ENCODE measurements around the gene CFAP46. TPM values are rescaled to one million over a fixed set of nuclear protein-coding genes. Genes with fewer than 3 reads are reported as not detected.

Gene CFAP46
- total RNA-seq, 3 donors from 2014 or later (not counting 1 experiment from before 2014, with no cell fraction given), result 0.35 TPM; not detected in 2

DNA sequence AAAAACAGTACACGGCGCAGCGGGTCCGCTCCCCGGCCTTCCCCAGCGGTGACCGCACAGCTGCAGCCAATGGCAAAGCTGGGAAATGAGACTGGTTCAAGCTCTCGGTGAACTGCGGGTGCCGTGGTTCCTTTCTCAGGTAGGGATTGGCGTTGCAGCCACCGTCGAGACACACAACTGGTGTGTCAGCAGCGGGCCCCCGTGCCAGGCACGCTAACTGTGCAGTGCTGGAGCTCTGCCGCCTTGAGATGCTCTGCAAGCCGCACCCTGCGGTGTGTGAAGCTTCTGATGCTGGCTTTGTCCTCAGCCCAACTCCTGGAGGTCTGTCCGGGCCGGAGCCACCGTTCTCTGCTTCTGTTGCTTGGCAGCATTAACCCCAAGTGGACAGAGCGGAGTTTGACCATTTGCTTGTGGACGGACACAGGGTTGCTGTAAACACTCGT is 135.8 kb downstream of the CFAP46 start:
- no peak overlapping the region for H3K27ac Mint-ChIP-seq
- H3K27me3 Mint-ChIP-seq (ENCODE audit: low read depth in 2 of 2), result no peaks in the 10 kb centered on the region
- no peaks in the 10 kb centered on the region for H3K36me3 Mint-ChIP-seq
- DNase-seq, result no peak
- H3K4me1 ChIP-seq (ENCODE audit: control insufficient read depth, insufficient read depth, low read length), result no peaks in the 10 kb centered on the region
- no peak overlapping the region for H3K4me3 ChIP-seq (ENCODE audit: low read length)
- H3K9me3 ChIP-seq (ENCODE audit: control insufficient read depth, insufficient read depth, low read length), result peaks cover 4% of the 10 kb centered on the region
- no peaks in the 10 kb centered on the region for H3K36me3 ChIP-seq (ENCODE audit: control insufficient read depth, insufficient read depth, low read length)
- no peaks in the 10 kb centered on the region for H3K27me3 ChIP-seq (ENCODE audit: control insufficient read depth, insufficient read depth, low read length)
- TF ChIP-seq CTCF (IDR thresholded peaks at IDR 0.05), result no peak
- 89% methylated on average over 25 of the region's 25 CpGs for WGBS (ENCODE audit: insufficient coverage)
- no peak overlapping the region for H3K27ac ChIP-seq (ENCODE audit: low read length)
- H3K4me3 Mint-ChIP-seq, result no peak overlapping the region
- intact Hi-C loops (cut with micrococcal nuclease), result no loop called here
- H3K4me1 Mint-ChIP-seq, result no peaks in the 10 kb centered on the region
- H3K9me3 Mint-ChIP-seq, result no peaks in the 10 kb centered on the region
- no peak for ATAC-seq

- no peaks in the 10 kb centered on the region for H3K9me3 Mint-ChIP-seq
- no peaks in the 10 kb centered on the region for H3K4me1 Mint-ChIP-seq
- no peak for DNase-seq
Measured at GRCh38 chr10:132806110-132806509, 136.3 kb downstream of the CFAP46 start.

DNA sequence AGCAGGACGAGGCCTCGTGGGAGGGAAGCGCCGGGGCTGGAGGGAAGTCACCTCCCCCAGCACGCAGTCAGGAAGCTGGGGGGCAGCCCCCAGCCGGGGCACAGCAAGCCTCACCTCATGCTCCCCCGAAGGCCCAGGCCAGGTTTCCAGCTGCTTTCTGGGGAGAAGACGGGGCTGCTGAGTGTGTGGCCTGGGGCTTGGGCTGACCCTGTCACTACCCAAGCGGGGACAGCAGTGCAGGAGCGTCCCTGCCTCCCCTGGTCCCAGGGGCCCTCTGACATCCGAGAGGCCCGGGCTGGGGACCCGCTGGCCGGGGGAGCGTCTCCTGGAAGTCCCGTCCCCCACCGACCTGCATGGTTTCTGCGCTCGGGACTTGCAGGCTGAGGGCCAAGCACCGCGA is 136.8 kb downstream of the CFAP46 start:
- DNase-seq, result no peak
- H3K4me3 ChIP-seq (ENCODE audit: low read length), result no peak overlapping the region
- intact Hi-C loops (cut with micrococcal nuclease), result no loop called here
- peaks cover 4% of the 10 kb centered on the region for H3K9me3 ChIP-seq (ENCODE audit: control insufficient read depth, insufficient read depth, low read length)
- H3K27ac ChIP-seq (ENCODE audit: low read length), result no peak overlapping the region
- 61% methylated on average over 21 of the region's 21 CpGs for WGBS (ENCODE audit: insufficient coverage)
- H3K27me3 Mint-ChIP-seq (ENCODE audit: low read depth in 2 of 2), result no peaks in the 10 kb centered on the region
- no peak overlapping the region for H3K27ac Mint-ChIP-seq
- H3K9me3 Mint-ChIP-seq, result no peaks in the 10 kb centered on the region
- ATAC-seq, result peak in 1 of 3 donors; percentile 8
- no peaks in the 10 kb centered on the region for H3K4me1 ChIP-seq (ENCODE audit: control insufficient read depth, insufficient read depth, low read length)
- no peaks in the 10 kb centered on the region for H3K36me3 ChIP-seq (ENCODE audit: control insufficient read depth, insufficient read depth, low read length)
- no peak overlapping the region for H3K4me3 Mint-ChIP-seq
- H3K36me3 Mint-ChIP-seq, result no peaks in the 10 kb centered on the region
- no peaks in the 10 kb centered on the region for H3K4me1 Mint-ChIP-seq
- TF ChIP-seq CTCF (IDR thresholded peaks at IDR 0.05), result no peak
- H3K27me3 ChIP-seq (ENCODE audit: control insufficient read depth, insufficient read depth, low read length), result no peaks in the 10 kb centered on the region

More at GRCh38 chr10:132806110-132806509, 136.3 kb downstream of the CFAP46 start:
- H3K9me3 ChIP-seq (ENCODE audit: control insufficient read depth, insufficient read depth, low read length), result peaks cover 4% of the 10 kb centered on the region
- H3K4me3 ChIP-seq (ENCODE audit: low read length), result no peak overlapping the region
- intact Hi-C loops (cut with micrococcal nuclease), result no loop called here
- H3K4me3 Mint-ChIP-seq, result no peak overlapping the region
- H3K27me3 Mint-ChIP-seq (ENCODE audit: low read depth in 2 of 2), result no peaks in the 10 kb centered on the region
- no peaks in the 10 kb centered on the region for H3K36me3 ChIP-seq (ENCODE audit: control insufficient read depth, insufficient read depth, low read length)
- whole genome bisulfite sequencing (ENCODE audit: insufficient coverage), result 93% methylated on average over 7 of the region's 7 CpGs
- no peak overlapping the region for H3K27ac Mint-ChIP-seq
- TF ChIP-seq CTCF (IDR thresholded peaks at IDR 0.05), result no peak
- H3K27me3 ChIP-seq (ENCODE audit: control insufficient read depth, insufficient read depth, low read length), result no peaks in the 10 kb centered on the region
- ATAC-seq, result no peak
- no peak overlapping the region for H3K27ac ChIP-seq (ENCODE audit: low read length)
- no peaks in the 10 kb centered on the region for H3K36me3 Mint-ChIP-seq
- no peaks in the 10 kb centered on the region for H3K4me1 ChIP-seq (ENCODE audit: control insufficient read depth, insufficient read depth, low read length)

- TF ChIP-seq CTCF (IDR thresholded peaks at IDR 0.05), result no peak
Measured at GRCh38 chr10:132804785-132805426, 137.5 kb downstream of the CFAP46 start.

More at GRCh38 chr10:132804785-132805426, 137.5 kb downstream of the CFAP46 start:
- Histone ChIP-seq H3K4me3 (ENCODE audit: low read length) (no peak overlapping the region), H3K36me3 (ENCODE audit: control insufficient read depth, insufficient read depth, low read length) (no peaks in the 10 kb centered on the region), H3K27me3 (ENCODE audit: control insufficient read depth, insufficient read depth, low read length) (no peaks in the 10 kb centered on the region), H3K4me1 (ENCODE audit: control insufficient read depth, insufficient read depth, low read length) (no peaks in the 10 kb centered on the region), H3K27ac (ENCODE audit: low read length) (no peak overlapping the region), H3K9me3 (ENCODE audit: control insufficient read depth, insufficient read depth, low read length) (peaks cover 4% of the 10 kb centered on the region)
- H3K4me3 Mint-ChIP-seq, result no peak overlapping the region
- H3K4me1 Mint-ChIP-seq, result no peaks in the 10 kb centered on the region
- no peaks in the 10 kb centered on the region for H3K27me3 Mint-ChIP-seq (ENCODE audit: low read depth in 2 of 2)
- no peak for DNase-seq
- ATAC-seq, result no peak
- H3K36me3 Mint-ChIP-seq, result no peaks in the 10 kb centered on the region
- intact Hi-C loops (cut with micrococcal nuclease), result no loop called here
- H3K9me3 Mint-ChIP-seq, result no peaks in the 10 kb centered on the region
- no peak overlapping the region for H3K27ac Mint-ChIP-seq
- WGBS (ENCODE audit: insufficient coverage), result 85% methylated on average over 23 of the region's 23 CpGs

All from natural killer cell (primary cell).